ENCODE data around the gene BOD1L2.

- no peak for TF ChIP-seq CTCF (IDR thresholded peaks at IDR 0.05)
- no peak for TF ChIP-seq POLR2A (IDR thresholded peaks at IDR 0.05)
Measured at GRCh38 chr18:57135699-57136098, 11.2 kb upstream of the BOD1L2 start.
